Neural progenitor cell (in vitro differentiated cells): Measurements from ENCODE around the gene CD28. TPM values are rescaled to one million over a fixed set of nuclear protein-coding genes. Genes with fewer than 3 reads are reported as not detected.
A peak's percentile ranks its signal among the peaks of the same experiment; 100 is the strongest.

ENCODE experiments used
- DNase-seq: peaks from one replicate; pipeline ENCODE4 v3.0.0-alpha.2; 2016; ENCODE audit warnings: low spot score
- H2AFZ ChIP-seq: fragments of 200-600 bp; sonication (generic); replicated peaks from 2 replicates; pipeline ENCODE4 v1.6.1; 2016; ENCODE audit warnings: antibody characterized with exemption
- H3F3A ChIP-seq: fragments of 200-600 bp; sonication (generic); 2 replicates; pipeline ENCODE4 v1.6.1; 2016; ENCODE audit warnings: antibody characterized with exemption, low read depth
- H3K27ac ChIP-seq: fragments of 200-600 bp; sonication (generic); 2 replicates; pipeline ENCODE4 v1.5.1; 2016; ENCODE audit warnings: mild to moderate bottlenecking
- H3K27me3 ChIP-seq: fragments of 200-600 bp; sonication (generic); 2 replicates; pipeline ENCODE4 v1.6.1; 2016; ENCODE audit warnings: mild to moderate bottlenecking, moderate library complexity
- H3K36me3 ChIP-seq: fragments of 200-600 bp; sonication (generic); 2 replicates; pipeline ENCODE4 v1.5.1; 2016
- H3K4me1 ChIP-seq: fragments of 200-600 bp; sonication (generic); 2 replicates; pipeline ENCODE4 v1.6.1; 2016; ENCODE audit warnings: mixed run types
- H3K4me2 ChIP-seq: fragments of 200-600 bp; sonication (generic); 2 replicates; pipeline ENCODE4 v1.6.1; 2016
- H3K4me3 ChIP-seq: fragments of 200-600 bp; sonication (generic); 2 replicates; pipeline ENCODE4 v1.5.1; 2016
- H3K79me2 ChIP-seq: fragments of 200-600 bp; sonication (generic); 2 replicates; pipeline ENCODE4 v1.6.1; 2016; ENCODE audit warnings: low read depth
- H3K9ac ChIP-seq: fragments of 200-600 bp; sonication (generic); 2 replicates; pipeline ENCODE4 v1.6.1; 2016
- H3K9me3 ChIP-seq: fragments of 200-600 bp; sonication (generic); 2 replicates; pipeline ENCODE4 v1.5.1; 2016; ENCODE audit warnings: low read depth
- H4K20me1 ChIP-seq: fragments of 200-600 bp; sonication (generic); 2 replicates; pipeline ENCODE4 v1.6.1; 2016; ENCODE audit warnings: low read depth
- H3K27ac Mint-ChIP-seq: 3 replicates; pipeline ENCODE4 v1.8.0; 2021; ENCODE audit warnings: mixed read lengths
- H3K27me3 Mint-ChIP-seq: 2 replicates; pipeline ENCODE4 v1.8.0; 2022; ENCODE audit warnings: low read depth, mild to moderate bottlenecking, inconsistent platforms, moderate library complexity, mixed read lengths; ENCODE audit not compliant: insufficient read depth
- H3K36me3 Mint-ChIP-seq: 3 replicates; pipeline ENCODE4 v1.8.0; 2021; ENCODE audit warnings: mixed read lengths
- H3K4me1 Mint-ChIP-seq: 3 replicates; pipeline ENCODE4 v1.8.0; 2021; ENCODE audit warnings: mixed read lengths
- H3K4me3 Mint-ChIP-seq: 3 replicates; pipeline ENCODE4 v1.8.0; 2021; ENCODE audit warnings: mild to moderate bottlenecking, moderate library complexity, mixed read lengths
- H3K9me3 Mint-ChIP-seq: 3 replicates; pipeline ENCODE4 v1.8.0; 2020; ENCODE audit warnings: mixed read lengths
- EZH2 ChIP-seq: fragments of 200-600 bp; sonication (generic); IDR thresholded peaks from 2 replicates; pipeline ENCODE4 v1.6.1; 2017; ENCODE audit warnings: antibody characterized with exemption, mild to moderate bottlenecking, moderate library complexity
- EZH2phosphoT487 ChIP-seq: fragments of 200-600 bp; sonication (generic); IDR thresholded peaks from 2 replicates; pipeline ENCODE4 v1.6.1; 2017; ENCODE audit warnings: antibody characterized with exemption
- total RNA-seq: library from RNA; depleted of rRNA; stranded (reverse); fragments of >200 nt; gene quantifications from 2 replicates; pipeline ENCODE4 v1.2.3, GENCODE V29; 2015; ENCODE audit warnings: low replicate concordance
- TF ChIP-seq, protein P1 (sequence below): fragments of 200-600 bp; sonication (generic); IDR thresholded peaks from 2 replicates; pipeline ENCODE4 v1.5.1; 2017; ENCODE audit warnings: antibody characterized with exemption, mild to moderate bottlenecking

CD28 gene
- total RNA-seq, 1 donor from 2014 or later: not detected

DNA sequence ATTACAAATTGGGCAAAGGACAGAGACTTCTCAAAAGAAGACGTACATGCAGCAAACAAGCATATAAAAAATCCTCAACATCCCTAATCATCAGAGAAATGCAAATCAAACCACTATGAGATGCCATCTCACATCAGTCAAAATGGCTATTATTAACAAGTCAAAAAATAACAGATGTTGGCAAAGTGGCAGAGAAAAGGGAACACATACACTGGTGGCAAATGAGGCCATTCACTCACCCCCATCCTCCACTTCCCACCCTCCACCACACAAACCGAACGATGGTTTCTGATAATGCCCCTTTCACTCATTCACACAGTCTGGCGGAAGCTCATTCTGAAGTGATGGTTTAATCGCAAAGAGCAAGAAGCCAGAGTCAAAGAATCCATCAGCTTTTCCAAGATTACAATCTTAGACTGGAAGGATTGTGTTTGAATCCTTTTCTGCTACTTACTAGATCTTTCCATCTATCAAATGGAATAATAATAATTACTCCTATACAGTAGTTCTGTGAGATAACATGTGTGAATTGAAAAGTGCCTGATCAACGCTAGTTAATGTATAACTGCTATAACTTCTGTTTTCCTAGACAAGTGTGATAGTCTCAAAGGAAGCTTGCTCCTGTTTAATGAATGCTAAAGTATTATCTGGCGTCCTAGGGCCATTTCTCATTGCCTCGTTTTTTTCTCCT is 16.9 kb upstream of the CD28 start:
- Histone ChIP-seq H3K4me2 (no peak overlapping the region), H4K20me1 (no peaks in the 10 kb centered on the region), H3K9ac (no peak overlapping the region), H3K4me1 (peaks cover 7% of the 10 kb centered on the region), H3K27ac (no peak overlapping the region), H3K4me3 (no peak overlapping the region), H3F3A (no peaks in the 10 kb centered on the region), H3K27me3 (no peaks in the 10 kb centered on the region), H3K79me2 (no peaks in the 10 kb centered on the region), H2AFZ (no peak overlapping the region), H3K9me3 (no peaks in the 10 kb centered on the region), H3K36me3 (no peaks in the 10 kb centered on the region)
- TF ChIP-seq EZH2phosphoT487: no peak
- TF ChIP-seq EZH2: no peak
- TF ChIP-seq, protein P1, sequence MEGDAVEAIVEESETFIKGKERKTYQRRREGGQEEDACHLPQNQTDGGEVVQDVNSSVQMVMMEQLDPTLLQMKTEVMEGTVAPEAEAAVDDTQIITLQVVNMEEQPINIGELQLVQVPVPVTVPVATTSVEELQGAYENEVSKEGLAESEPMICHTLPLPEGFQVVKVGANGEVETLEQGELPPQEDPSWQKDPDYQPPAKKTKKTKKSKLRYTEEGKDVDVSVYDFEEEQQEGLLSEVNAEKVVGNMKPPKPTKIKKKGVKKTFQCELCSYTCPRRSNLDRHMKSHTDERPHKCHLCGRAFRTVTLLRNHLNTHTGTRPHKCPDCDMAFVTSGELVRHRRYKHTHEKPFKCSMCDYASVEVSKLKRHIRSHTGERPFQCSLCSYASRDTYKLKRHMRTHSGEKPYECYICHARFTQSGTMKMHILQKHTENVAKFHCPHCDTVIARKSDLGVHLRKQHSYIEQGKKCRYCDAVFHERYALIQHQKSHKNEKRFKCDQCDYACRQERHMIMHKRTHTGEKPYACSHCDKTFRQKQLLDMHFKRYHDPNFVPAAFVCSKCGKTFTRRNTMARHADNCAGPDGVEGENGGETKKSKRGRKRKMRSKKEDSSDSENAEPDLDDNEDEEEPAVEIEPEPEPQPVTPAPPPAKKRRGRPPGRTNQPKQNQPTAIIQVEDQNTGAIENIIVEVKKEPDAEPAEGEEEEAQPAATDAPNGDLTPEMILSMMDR: no peak
- peak overlapping the region; percentile 19 for H3K4me3 Mint-ChIP-seq
- peaks cover 55% of the 10 kb centered on the region for H3K4me1 Mint-ChIP-seq
- H3K9me3 Mint-ChIP-seq: no peaks in the 10 kb centered on the region
- no peaks in the 10 kb centered on the region for H3K36me3 Mint-ChIP-seq
- H3K27me3 Mint-ChIP-seq: no peaks in the 10 kb centered on the region
- no peak for DNase-seq
- H3K27ac Mint-ChIP-seq: no peak overlapping the region

DNA sequence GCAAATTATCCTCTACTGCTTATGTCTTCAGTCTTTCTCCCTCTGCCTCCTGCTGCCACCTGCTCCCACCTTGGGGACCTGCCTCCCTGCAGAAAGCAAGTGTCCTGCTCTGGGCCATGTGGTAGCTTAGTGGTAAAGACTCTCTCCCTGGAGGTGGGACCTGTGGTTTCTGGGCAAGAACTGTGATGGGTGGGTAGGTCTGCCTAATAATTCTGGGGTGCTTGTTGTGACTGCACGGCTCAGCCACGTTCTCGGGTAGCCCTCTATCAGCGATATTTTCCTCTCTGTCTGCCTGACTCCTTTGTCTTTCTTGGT is 16.4 kb upstream of the CD28 start:
- no peak for DNase-seq
- H3F3A ChIP-seq: no peaks in the 10 kb centered on the region
- no peaks in the 10 kb centered on the region for H3K79me2 ChIP-seq
- H3K9ac ChIP-seq: no peak overlapping the region
- H2AFZ ChIP-seq: no peak overlapping the region
- Mint-ChIP-seq H3K27ac (peak overlapping the region; percentile 40), H3K27me3 (no peaks in the 10 kb centered on the region), H3K4me3 (no peak overlapping the region), H3K9me3 (no peaks in the 10 kb centered on the region), H3K36me3 (no peaks in the 10 kb centered on the region), H3K4me1 (peaks cover 60% of the 10 kb centered on the region)
- TF ChIP-seq EZH2phosphoT487: no peak
- no peak for TF ChIP-seq EZH2
- TF ChIP-seq, protein P1: no peak
- H3K36me3 ChIP-seq: no peaks in the 10 kb centered on the region
- peaks cover 7% of the 10 kb centered on the region for H3K4me1 ChIP-seq
- no peak overlapping the region for H3K4me2 ChIP-seq
- no peaks in the 10 kb centered on the region for H3K27me3 ChIP-seq
- no peaks in the 10 kb centered on the region for H3K9me3 ChIP-seq
- H3K4me3 ChIP-seq: no peak overlapping the region
- H4K20me1 ChIP-seq: no peaks in the 10 kb centered on the region
- no peak overlapping the region for H3K27ac ChIP-seq

DNA sequence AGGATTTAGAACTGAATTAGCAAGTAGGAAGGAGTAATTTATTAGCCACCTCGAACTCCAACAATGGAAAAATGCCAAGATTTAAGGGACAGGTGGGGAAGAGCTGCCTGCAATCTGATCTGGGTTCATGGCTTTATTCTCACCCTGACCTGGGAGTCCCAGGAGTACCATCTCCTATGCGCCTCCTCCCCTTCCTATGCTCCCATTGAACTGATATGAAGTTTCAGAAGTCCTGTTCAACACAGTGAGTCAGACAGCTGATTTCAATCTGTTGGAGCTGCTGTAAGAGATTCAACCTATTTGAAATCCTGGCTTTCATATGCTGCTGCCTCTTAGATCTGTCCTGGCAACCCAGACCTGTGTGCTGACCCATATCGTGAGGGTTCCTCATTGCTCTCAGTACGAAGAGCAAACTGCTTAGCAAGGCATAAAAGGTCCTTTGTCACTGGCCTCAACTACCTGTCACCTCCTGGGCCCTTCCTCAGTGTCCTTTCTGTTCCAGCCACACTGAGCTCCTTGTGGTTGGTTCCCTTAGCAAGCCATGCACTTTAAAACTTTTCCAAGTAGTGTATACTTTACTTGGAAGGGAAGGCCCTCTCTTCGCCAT is 15.9 kb upstream of the CD28 start:
- Histone ChIP-seq H3K4me3 (no peak overlapping the region), H3K79me2 (no peaks in the 10 kb centered on the region), H3K4me2 (no peak overlapping the region), H2AFZ (no peak overlapping the region), H3K4me1 (peaks cover 7% of the 10 kb centered on the region), H3K9me3 (no peaks in the 10 kb centered on the region), H3K27me3 (no peaks in the 10 kb centered on the region), H4K20me1 (no peaks in the 10 kb centered on the region), H3K36me3 (no peaks in the 10 kb centered on the region), H3F3A (no peaks in the 10 kb centered on the region), H3K27ac (no peak overlapping the region), H3K9ac (no peak overlapping the region)
- no peak for DNase-seq
- Mint-ChIP-seq H3K9me3 (no peaks in the 10 kb centered on the region), H3K4me1 (peaks cover 61% of the 10 kb centered on the region), H3K27ac (peak overlapping the region; percentile 43), H3K4me3 (no peak overlapping the region), H3K27me3 (no peaks in the 10 kb centered on the region), H3K36me3 (no peaks in the 10 kb centered on the region)
- TF ChIP-seq, protein P1: no peak
- TF ChIP-seq EZH2phosphoT487: no peak
- no peak for TF ChIP-seq EZH2
